HG03139 (cell line): ENCODE results near the gene DNER.

Experiments
- ATAC-seq: cut with Tn5 transposase; IDR thresholded peaks from one replicate; pipeline ENCODE4 v1.9.1; 2021; ENCODE audit not compliant: unreplicated experiment

DNER gene

DNA sequence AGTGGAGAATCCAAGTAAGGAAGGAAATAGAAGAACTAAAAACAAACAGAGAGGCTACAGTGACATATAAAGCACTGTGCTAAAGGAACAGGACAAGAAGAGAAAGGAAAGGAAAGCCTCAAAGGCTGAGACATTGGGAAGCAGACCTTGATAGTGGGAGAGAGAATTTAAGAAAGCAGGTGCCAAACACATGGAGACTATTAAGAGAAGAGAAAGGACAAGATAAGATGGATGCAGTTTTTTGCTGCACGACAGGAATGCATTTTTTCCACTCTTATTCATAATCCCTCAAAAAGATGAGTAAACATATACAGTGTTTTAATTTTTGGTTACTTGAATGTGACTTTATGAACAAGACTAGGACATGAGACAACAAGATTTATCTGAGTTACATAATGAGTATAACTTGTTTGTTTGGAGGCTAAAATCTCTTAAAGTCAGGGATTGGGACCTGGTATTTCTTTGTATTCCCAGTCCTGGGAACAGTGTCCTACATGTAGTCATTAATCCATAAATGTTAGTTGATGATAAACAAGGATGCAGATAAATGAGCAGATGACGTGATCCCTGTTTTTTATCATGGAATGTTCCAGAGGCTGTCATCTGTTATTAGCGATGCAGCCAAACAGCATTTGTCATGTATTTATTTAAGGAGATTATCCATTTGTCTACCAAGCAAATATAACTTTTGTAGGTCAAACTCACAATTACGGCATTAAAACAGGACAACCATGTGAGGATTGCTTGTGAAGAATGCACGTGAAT, 141.7 kb downstream of the DNER start:
- no peak for ATAC-seq

DNA sequence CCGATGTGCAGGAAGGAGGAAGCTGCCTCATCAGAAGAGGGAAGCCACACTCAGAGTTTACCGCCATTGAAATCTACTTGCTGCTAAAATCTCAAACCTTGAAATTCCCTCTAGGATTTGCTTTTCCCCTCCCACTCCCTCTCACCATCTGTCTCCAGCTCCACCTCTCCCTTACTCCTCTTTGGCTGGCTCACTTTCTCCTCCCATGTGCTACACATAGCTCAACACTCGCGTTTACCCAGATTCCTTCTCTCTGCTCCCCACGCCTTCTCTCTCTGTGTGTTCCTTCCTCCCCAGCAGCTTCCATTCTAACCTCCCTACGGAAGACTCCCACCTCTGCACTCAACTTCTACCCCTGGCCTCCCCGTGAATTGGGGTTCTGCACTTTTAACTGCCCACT, 143.1 kb downstream of the DNER start:
- no peak for ATAC-seq

DNA sequence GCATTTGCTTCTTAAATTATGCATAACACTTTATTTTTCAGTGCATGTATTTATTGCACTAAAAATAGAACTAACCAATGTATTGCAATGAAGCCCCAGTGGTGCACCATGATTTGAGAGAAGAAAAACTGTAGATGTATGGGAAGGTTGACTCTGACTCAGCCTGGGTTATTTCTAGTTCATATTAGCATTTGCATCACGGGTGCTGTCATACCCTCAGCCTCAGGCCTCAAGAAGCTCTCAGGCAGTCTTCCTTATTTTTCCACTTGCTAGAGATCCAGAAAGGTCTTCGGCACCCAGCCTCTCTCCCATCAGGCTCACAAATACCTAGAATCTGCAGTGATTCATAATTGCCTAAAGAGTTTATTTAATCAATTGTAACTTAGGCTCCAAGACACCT, 148.0 kb downstream of the DNER start:
- ATAC-seq: no peak

DNA sequence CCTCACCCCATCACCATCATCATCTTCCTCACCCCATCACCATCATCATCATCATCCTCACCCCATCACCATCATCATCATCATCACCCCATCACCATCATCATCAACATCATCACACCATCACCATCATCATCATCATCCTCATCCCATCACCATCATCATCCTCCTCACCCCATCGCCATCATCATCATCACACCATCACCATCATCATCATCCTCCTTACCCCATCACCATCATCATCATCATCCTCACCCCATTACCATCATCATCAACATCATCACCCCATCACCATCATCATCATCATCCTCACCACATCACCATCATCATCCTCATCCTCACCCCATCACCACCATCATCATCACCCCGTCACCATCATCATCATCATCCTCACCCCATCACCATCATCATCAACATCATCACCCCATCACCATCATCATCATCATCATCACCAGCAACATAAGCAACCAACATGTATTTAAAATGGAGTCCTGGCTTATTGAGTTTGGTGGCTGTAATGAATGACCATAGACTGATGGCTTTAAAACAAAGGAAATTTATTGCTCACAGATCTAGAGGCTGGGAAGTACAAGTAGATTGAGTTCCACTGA, 150.0 kb downstream of the DNER start:
- ATAC-seq: no peak

DNA sequence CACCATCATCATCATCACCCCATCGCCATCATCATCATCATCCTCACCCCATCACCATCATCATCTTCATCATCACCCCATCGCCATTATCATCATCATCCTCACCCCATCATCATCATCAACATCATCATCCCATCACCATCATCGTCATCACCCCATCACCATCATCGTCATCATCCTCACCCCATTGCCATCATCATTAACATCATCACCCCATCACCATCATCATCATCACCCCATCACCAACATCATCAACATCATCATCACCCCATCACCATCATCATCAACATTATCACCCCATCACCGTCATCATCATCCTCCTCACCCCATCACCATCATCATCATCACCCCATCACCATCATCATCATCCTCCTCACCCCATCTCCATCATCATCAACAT, 151.0 kb downstream of the DNER start:
- ATAC-seq: no peak

DNA sequence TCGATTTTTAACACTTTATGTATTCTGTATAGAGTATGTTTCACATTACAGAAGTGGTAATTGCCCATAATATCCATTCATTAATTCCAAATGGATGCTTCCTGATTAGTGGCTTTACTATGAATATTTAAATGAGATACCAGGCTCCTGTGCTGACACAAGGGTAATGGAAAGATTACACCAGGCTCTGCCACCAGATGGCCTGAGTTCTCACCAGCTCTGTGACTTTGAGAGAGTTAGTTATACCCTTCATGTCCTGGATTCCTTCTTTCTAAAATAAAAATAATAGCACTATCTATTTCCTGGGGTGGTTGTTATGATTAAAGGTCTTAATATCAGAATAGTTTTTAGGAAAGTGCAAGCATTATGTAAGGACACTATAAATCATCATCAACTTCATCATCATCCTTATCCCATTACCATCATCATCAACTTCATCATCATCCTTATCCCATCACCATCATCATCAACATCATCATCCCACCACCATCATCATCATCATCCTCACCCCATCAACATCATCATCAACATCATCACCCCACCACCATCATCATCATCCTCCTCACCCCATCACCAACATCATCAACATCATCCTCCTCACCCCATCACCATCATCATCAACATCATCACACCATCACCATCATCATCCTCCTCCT, 151.8 kb downstream of the DNER start:
- ATAC-seq: no peak

DNA sequence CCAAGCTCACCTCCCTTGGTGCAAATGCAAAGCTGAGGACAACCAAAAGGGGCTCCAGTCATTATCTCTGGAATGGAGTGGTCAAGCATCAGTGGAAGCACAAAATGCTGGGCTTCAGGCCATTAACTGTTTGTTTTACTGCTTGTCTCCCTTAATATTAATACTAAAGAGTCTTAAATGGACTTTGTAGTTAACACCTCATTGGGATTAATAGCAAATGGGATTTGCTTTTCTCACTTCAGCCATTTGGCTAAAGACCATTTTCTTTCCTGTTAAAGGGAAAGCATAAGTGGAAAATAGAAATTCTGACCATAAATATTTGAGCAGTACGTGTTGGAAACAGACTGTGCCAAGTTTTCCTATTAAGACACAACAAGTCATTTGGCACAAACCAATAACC, 154.4 kb downstream of the DNER start:
- no peak for ATAC-seq

DNA sequence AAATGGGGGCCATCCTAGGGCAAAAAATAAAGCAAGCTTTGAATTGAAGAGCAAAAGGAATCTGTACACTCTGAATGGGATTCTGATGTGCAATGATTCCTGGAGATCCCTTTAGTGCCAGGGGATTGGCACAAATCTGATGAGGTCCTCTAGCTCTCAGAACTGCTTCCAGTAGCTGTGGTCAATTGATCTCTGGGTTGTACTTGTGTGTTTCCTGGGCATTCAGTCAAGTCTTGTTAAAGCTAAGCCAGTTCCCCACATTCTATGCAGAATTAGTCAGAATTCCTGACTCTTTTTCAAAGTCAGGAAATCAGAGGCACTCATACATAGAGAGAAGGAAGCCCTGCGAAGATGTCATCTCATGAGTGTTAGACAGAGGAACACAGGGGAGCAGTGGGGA, 161.3 kb downstream of the DNER start:
- ATAC-seq: no peak

DNA sequence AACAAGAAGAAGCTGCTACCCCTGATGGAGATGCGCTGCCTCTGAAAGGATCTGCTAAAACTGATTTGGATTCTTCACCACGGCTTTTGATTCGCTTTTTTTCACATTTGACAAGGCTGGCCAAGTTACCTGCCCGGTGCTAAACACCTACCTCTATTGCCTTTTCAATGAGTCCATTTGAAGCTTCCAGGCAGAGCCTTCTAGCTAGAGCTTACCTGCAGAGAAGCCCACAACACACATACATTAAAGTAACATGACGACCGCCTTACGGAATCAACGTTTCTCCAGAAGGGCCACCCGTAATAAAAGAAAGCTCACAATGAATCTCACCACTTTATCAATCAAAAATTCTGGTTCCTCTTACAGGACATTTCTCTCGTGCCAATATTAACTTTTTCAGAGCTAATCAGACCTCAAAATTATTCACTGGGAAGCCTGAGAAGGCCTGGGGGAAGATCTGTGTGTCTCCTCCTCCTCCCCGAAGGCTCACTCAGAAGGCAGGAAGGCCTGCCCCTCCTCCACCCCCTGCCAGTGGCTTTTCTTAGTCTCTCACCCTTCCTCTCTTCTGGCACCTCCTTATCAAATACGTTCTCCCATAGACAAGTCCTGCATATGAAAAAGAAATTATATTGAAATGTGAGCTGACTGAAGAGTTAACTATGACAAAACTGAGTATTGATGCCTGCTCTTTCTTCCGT, 171.0 kb downstream of the DNER start:
- no peak for ATAC-seq

DNA sequence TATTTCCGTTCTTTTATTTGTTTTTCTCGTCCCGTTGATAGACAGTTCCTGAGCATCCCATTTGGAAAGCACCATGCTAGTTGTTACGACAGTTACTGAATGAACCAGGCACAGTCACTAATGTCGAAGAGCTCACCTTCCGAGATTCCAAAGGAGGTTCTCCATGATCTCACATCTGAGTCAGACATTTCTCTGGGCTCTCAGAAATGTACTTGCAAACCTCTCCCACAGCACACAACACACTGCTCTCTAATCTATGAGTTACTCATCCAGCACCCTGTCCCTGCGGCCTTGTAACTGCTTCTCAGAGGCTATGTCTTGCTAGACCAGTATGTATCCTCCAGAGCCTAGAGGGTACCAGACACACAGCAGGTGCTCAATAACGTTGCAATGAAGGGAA, 174.7 kb downstream of the DNER start:
- no peak for ATAC-seq

DNA sequence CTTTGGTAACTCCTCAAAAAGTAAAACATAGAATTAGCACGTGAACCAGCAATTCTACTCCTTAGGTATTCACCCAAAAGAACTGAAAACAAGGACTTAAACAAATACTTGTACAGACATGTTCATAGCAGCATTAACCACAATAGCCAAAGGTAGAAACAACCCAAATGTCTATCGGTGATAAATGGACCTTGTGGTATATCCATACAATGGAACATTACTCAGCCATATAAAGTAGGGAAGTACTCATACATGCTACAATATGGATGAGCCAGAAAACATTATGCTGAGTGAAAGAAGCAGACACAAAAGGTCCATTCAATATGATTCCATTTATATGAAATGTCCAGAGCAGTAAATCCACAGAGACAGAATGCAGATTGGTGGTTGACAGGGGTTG, 182.8 kb downstream of the DNER start:
- ATAC-seq: no peak

DNA sequence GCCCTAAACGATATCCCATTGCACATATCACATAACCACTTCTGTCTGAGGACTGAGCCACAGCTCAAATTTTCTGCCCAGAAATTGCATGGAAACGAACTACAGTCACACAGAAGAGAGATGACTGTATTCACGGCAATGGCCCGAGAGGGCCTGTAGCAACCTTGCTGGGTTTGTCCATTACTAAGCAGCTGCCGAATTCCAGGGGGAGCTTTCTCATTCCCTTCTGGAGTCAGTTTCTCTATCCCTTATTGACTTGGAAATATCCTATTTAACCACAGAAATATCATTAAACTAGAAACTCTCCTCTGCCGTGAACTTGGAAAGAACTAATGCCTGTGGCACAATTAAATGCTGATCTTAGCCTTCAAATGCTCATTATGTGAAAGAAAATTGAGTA, 183.9 kb downstream of the DNER start:
- ATAC-seq: no peak

DNA sequence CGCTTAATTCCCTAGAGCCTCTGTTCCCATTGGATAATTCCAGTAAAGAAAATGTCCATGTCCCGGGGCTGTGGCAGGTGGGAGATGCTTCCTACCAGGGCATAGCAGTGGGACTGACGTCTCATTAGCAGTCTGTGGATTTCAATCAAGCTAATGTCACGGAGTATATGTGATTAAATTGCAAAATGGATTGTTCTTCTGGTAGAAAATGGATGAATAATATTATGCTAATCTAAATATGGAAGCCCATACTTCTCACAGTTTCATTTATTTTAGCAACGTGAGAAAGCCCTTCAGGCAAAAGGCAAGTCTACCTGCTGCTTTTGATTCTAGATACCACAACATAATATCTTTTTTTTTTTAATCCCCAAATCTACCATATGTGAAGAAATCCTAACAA, 185.5 kb downstream of the DNER start:
- no peak for ATAC-seq

DNA sequence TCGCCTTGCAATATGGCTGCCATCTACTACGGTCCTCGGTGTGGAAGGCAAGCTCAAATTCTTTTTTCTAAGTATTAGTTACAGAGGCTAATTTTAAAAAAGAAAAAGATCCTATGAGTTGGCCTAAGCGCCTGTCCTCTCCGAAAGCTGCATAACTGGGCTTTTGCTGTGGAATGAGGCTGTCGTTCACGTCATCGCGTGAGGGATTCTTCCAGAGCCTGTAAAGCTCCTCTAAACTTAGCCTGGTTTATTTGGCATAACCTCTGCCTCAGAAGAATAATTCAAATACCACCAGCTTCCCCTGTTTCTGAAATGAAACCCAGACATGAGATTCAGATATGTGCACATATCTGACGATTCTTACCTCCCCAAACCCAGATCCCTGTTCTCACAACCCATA, 187.4 kb downstream of the DNER start:
- ATAC-seq: no peak

DNA sequence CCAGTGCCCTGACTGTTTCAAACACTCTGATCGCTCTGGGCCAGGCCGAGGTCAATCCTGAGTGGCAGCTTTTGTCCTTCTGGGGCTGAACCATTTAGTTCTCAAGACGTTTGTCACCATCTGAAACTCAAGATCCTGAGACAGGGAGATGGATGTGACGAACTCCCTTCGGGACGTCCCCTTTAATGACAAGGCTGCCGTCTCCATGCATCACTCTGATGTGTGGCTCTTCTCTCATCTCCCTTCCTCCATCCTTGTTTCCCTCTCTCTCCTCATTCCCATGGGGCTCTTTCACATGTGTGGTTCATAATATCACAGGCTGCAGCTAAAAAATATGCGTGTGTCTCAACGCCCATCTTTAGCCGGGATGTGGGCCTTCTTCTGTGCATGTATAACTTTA, 189.6 kb downstream of the DNER start:
- ATAC-seq: no peak

DNA sequence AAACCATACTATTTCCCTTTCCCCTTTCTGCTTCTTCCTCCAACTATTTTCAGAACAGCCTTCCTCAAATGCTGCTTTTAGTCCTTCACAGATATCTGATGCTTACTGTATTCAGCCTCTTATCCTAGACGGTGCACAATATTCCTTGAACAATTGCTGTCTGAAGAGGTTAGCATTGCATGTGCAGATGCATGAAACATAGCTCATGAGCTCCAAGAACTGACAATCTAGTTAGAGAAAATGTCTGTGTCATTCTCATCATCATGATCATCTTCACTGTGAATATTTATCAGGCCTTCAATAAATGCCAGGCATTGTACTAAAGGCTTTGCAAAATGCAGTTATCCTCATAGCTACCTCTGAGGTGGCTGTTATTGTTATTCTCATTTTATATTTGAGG, 190.7 kb downstream of the DNER start:
- no peak for ATAC-seq

DNA sequence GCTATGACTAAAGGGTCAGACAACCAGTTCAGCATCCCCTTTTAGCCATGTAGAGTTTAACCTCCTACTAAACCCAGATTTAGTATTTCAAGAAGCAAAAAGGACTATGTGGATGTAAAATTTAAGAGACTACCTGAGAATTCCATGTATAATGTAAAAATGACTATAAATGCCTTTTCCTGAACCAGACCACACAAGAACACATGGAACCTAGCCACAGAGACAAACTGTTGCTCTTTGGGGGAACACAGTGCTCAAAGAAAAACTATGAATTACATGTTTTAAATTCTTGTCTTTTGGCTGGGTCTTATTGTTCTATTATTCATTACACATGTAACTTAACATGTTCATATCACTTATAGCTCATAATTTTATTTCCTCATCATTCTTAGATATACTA, 192.8 kb downstream of the DNER start:
- no peak for ATAC-seq

DNA sequence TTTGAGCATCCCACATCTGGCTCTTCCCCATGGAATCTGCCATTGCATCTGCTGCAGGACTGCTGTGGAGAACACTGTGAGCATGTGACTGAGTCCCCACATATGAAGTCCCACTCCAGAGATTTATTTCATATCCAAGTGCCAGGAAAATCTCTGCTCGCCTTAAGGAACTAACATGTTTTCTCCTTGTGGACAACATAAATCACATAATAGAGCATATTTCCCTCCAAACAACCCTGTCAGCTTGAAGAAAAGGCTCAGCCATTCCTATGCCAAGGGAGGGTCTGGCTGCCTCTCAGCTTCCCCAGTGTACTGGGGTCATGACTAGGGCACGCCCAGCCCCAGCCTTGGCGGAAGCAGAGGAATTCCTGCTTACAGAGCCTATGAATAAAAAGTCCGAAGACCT, 193.7 kb downstream of the DNER start:
- no peak for ATAC-seq

DNA sequence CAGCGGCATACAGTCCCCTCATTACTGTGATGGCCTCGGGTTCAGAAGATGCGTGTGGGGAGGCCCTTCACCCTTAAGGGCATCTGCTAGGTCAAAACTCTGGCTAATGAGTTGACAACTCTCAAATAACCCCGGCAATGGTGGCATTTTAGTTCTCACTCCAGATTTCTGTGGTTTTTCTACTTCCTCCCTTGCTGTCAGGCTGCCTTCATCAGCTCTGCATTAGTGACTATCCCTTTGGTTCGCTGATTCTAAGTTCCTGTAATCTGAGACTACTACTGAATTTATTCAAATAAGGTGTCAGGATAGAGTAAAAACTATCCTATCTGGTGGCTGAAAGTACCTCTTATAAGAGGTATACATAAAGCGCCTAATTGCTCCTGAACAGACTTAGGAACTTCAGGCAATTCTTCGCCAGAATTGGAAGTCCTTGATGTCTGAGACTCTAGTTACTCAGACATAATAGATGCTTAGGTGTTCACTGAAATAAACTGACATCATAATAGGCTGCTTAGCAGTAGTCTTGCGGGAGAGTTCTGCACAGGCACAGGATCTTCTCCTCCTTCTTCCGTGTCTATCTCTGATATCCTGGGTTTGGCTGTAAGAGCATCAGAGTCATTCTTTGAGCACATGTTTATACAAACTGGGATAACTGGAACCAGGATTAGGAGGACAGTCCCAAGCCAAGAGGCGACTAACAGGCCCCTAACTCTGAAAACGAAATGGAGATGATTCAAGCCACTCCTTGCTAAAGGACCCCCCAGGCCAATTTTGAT, 194.5 kb downstream of the DNER start:
- ATAC-seq: peak; percentile 84

DNA sequence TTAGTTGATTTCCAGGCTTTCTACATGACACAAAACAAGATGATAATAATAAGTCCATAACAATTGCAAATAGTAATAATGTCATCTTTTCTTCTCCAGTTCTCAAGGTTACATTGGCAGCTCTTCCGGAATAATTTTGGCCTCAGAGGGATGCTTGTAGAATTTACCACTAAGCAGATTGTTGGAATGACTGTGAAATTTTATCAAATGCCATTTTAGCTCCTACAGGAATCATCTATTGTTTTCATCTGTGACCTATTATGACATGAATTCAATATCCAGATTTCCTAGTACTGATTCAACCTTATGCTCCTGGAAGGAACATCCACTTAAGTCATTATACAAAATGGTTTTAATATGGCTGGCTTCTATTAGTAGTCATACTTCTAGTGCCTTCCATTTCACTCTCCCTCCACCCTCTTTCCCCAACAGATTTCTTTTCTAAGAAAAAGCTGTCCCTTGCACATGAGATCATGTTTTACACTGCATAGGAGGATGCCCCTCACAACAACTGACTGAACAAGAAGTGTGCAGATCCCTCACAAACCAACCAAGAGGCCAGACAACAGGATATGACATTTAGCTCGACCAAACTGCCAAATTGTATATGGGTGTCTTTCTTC, 200.0 kb downstream of the DNER start:
- no peak for ATAC-seq

DNA sequence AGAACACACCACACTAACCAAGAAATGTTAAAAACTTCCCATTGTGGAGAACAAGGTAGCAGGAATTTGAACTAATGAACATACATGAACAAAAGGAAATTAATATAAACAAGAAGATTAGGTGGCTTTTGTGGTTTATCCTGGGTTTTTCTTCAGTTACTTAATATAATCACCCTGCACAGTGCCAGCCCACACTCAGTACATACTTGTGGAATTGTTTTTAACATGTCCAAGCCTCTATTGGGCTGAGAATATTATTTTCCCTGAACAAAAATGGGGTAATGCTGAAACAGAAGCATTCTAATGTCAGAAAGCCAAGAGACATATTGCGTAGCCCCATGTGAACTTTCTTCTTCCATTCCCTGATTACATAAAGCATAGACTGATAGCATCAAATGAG, 202.8 kb downstream of the DNER start:
- no peak for ATAC-seq
